Kidney (tissue), 14 donors: ENCODE results near the gene CCDC50. TPM values are rescaled to one million over a fixed set of nuclear protein-coding genes. Genes with fewer than 3 reads are reported as not detected.

ENCODE experiments used
- DNase-seq, 5 donors: peaks; one replicate each; pipeline ENCODE4 v3.0.0-alpha.2; 2013 to 2020
- FAIRE-seq: peaks from 2 replicates; lab custom pipeline; 2012; peaks lifted over from hg19 to GRCh38; lab: Jason Lieb, UNC
- H3K27ac ChIP-seq, 2 donors: one replicate each; pipeline ENCODE4 v1.7.0; 2013; ENCODE audit warnings: low read depth in 2 of 2, low read length in 2 of 2, inconsistent platforms in 1 of 2
- H3K27me3 ChIP-seq: one replicate; pipeline ENCODE4 v1.7.1; 2013; ENCODE audit warnings: low read length, inconsistent platforms; ENCODE audit not compliant: control insufficient read depth, insufficient read depth
- H3K36me3 ChIP-seq, 3 donors: one replicate each; pipeline versions ENCODE4 v1.7.0 to v1.7.1; 2013; ENCODE audit warnings: low read length in 3 of 3, control low read depth in 1 of 3, inconsistent platforms in 1 of 3; ENCODE audit not compliant: insufficient read depth in 3 of 3, control insufficient read depth in 2 of 3
- H3K4me1 ChIP-seq, 3 donors: one replicate each; pipeline versions ENCODE4 v1.7.0 to v1.7.1; 2013; ENCODE audit warnings: low read length in 3 of 3, inconsistent platforms in 1 of 3, low read depth in 1 of 3; ENCODE audit not compliant: control insufficient read depth in 2 of 3, insufficient read depth in 2 of 3
- H3K4me3 ChIP-seq, 3 donors: one replicate each; pipeline versions ENCODE4 v1.7.0 to v1.8.1; 2013; ENCODE audit warnings: low read length in 3 of 3, control low read depth in 1 of 3, inconsistent platforms in 1 of 3
- H3K9ac ChIP-seq, 3 donors: one replicate each; pipeline versions ENCODE4 v1.7.0 to v1.7.1; 2013; ENCODE audit warnings: low read length in 3 of 3, control low read depth in 1 of 3, inconsistent platforms in 1 of 3
- H3K9me3 ChIP-seq, 3 donors: one replicate each; pipeline versions ENCODE4 v1.7.0 to v1.7.1; 2013; ENCODE audit warnings: low read length in 3 of 3, control low read depth in 1 of 3, inconsistent platforms in 1 of 3; ENCODE audit not compliant: control insufficient read depth in 2 of 3, insufficient read depth in 1 of 3
- CTCF ChIP-seq: IDR thresholded peaks from 3 replicates; pipeline ENCODE4 v1.5.1; 2012; ENCODE audit warnings: mild to moderate bottlenecking, moderate library complexity, borderline replicate concordance; ENCODE audit not compliant: insufficient read depth; ENCODE audit errors: extremely low read depth
- intact Hi-C: fragments of 100-400 bp; cut with DNase I; formaldehyde crosslinking; loops from one replicate; pipeline ENCODE4 v1.11.1; 2022
- polyA plus RNA-seq: library from polyadenylated mRNA; stranded (reverse); fragments of 350-450 nt; fragmentation: Illumina TruSeq; extraction: RNeasy Lipid Tissue Mini Kit (QIAGEN cat#74804); gene quantifications from one replicate; pipeline ENCODE4 v1.2.3, GENCODE V29; 2014; ENCODE audit warnings: low read depth, low replicate concordance; ENCODE audit not compliant: insufficient read depth
- total RNA-seq: library from RNA; stranded (reverse); fragmentation: NEBNext Ultra II Directional; extraction: Animal tissue kit (Norgen Biotek cat#: 25700); gene quantifications from one replicate; pipeline ENCODE4 v1.2.1, GENCODE V29; 2021
- donor health status: control.
- donor health status: control.
- donor health status: control.
- donor health status: control.
- donor health status: control.
- donor health status: DM: yes; HTN: yes; CAD: no.
- donor health status: Normal renal cell carcinoma (clear cell type).

The CCDC50 gene
- total and polyA plus RNA-seq, 2 donors from 2014 or later, result 34.7 to 105 TPM

GRCh38 chr3:191339316-191339917 is 10.2 kb downstream of the CCDC50 start:
- TF ChIP-seq CTCF, result no peak
- no peak overlapping the region for H3K27ac ChIP-seq
- H3K4me3 ChIP-seq, result no peak overlapping the region
- no peaks in the 10 kb centered on the region for H3K27me3 ChIP-seq
- intact Hi-C loops, result no loop called here
- no peaks in the 10 kb centered on the region for H3K36me3 ChIP-seq
- no peak for FAIRE-seq
- no peak for DNase-seq
- no peaks in the 10 kb centered on the region for H3K9me3 ChIP-seq
- peaks cover 0 to 18% (median 4%) of the 10 kb centered on the region in 3 donors for H3K4me1 ChIP-seq
- H3K9ac ChIP-seq, result no peak overlapping the region

GRCh38 chr3:191340351-191340750 is 11.2 kb downstream of the CCDC50 start:
- no peak for TF ChIP-seq CTCF
- DNase-seq (no peak), FAIRE-seq (no peak)
- H3K36me3 ChIP-seq, result no peaks in the 10 kb centered on the region
- H3K27ac ChIP-seq, result no peak overlapping the region
- H3K4me3 ChIP-seq, result no peak overlapping the region
- intact Hi-C loops, result no loop called here
- H3K4me1 ChIP-seq, result peaks cover 0 to 18% (median 4%) of the 10 kb centered on the region in 3 donors
- H3K9ac ChIP-seq, result no peak overlapping the region
- no peaks in the 10 kb centered on the region for H3K27me3 ChIP-seq
- no peaks in the 10 kb centered on the region for H3K9me3 ChIP-seq

GRCh38 chr3:191340966-191341365 is 11.8 kb downstream of the CCDC50 start:
- H3K9ac ChIP-seq, result no peak overlapping the region
- no peak for FAIRE-seq
- no peaks in the 10 kb centered on the region for H3K36me3 ChIP-seq
- H3K9me3 ChIP-seq, result no peaks in the 10 kb centered on the region
- no peaks in the 10 kb centered on the region for H3K27me3 ChIP-seq
- H3K4me1 ChIP-seq, result peaks cover 0 to 18% (median 4%) of the 10 kb centered on the region in 3 donors
- no peak overlapping the region for H3K27ac ChIP-seq
- intact Hi-C loops, result no loop called here
- H3K4me3 ChIP-seq, result no peak overlapping the region
- DNase-seq, result no peak
- TF ChIP-seq CTCF, result no peak

- FAIRE-seq (no peak), DNase-seq (no peak)
- Histone ChIP-seq H3K4me3 (no peak overlapping the region), H3K27ac (no peak overlapping the region), H3K4me1 (peaks cover 0 to 18% (median 4%) of the 10 kb centered on the region in 3 donors), H3K9me3 (no peaks in the 10 kb centered on the region), H3K9ac (no peak overlapping the region), H3K36me3 (no peaks in the 10 kb centered on the region), H3K27me3 (no peaks in the 10 kb centered on the region)
- intact Hi-C loops, result no loop called here
- TF ChIP-seq CTCF, result no peak
These were observed 12.8 kb downstream of the CCDC50 start for GRCh38 chr3:191342006-191342405.
